Central memory CD8-positive, alpha-beta T cell (primary cell): Measurements from ENCODE around the gene ADCY10.

Source experiments
- ATAC-seq: fragments of 150-1000 bp; cut with Tn5 transposase; replicated peaks from 2 replicates; pipeline ENCODE4 v1.10.0; 2022; ENCODE audit warnings: mild to moderate bottlenecking, moderate FRiP score, moderate number of reproducible peaks; ENCODE audit not compliant: poor library complexity, severe bottlenecking; ENCODE audit errors: extremely low read depth
- DNase-seq, 2 donors: peaks; one replicate each; pipeline ENCODE4 v3.0.0; 2021; ENCODE audit warnings: low spot score in 2 of 2
- H3K27ac Mint-ChIP-seq: one replicate; pipeline ENCODE4 v1.8.0; 2022; ENCODE audit warnings: low read depth, mild to moderate bottlenecking, moderate library complexity, mixed read lengths
- H3K27me3 Mint-ChIP-seq: one replicate; pipeline ENCODE4 v1.8.0; 2022; ENCODE audit warnings: mixed read lengths
- H3K36me3 Mint-ChIP-seq: one replicate; pipeline ENCODE4 v1.8.0; 2022; ENCODE audit warnings: mild to moderate bottlenecking, moderate library complexity, mixed read lengths; ENCODE audit not compliant: insufficient read depth
- H3K4me1 Mint-ChIP-seq: one replicate; pipeline ENCODE4 v1.8.0; 2022; ENCODE audit warnings: mixed read lengths
- H3K4me3 Mint-ChIP-seq: one replicate; pipeline ENCODE4 v1.8.0; 2022; ENCODE audit warnings: mild to moderate bottlenecking, moderate library complexity, mixed read lengths
- H3K9me3 Mint-ChIP-seq: one replicate; pipeline ENCODE4 v1.8.0; 2022; ENCODE audit warnings: mixed read lengths

ADCY10 gene

DNA sequence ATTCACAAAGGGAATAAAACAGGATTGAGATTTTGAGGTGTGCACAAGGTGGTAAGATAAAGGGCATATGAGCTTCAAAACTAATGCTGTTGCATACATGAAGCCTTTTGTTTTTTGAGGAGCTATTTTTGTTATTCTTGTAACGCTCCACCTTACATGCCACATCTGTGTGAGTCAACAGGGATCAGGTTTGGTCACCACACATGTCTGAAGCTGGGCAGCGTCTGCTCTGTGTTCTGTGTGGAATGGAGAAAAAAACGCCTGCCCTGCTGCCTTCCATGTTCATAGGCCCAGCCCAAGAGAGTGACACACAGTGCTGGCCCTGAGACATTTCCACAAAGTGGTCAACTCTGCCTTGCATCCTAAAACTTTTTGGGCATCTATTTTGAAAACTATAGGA, 124.4 kb downstream of the ADCY10 start:
- Mint-ChIP-seq H3K9me3 (no peaks in the 10 kb centered on the region), H3K27me3 (no peaks in the 10 kb centered on the region), H3K36me3 (peaks cover 4% of the 10 kb centered on the region), H3K4me1 (no peaks in the 10 kb centered on the region), H3K27ac (no peak overlapping the region), H3K4me3 (no peak overlapping the region)
- DNase-seq (no peak), ATAC-seq (no peak)

- DNase-seq = no peak
- Mint-ChIP-seq H3K36me3 (peaks cover 4% of the 10 kb centered on the region), H3K27ac (no peak overlapping the region), H3K9me3 (no peaks in the 10 kb centered on the region), H3K27me3 (no peaks in the 10 kb centered on the region), H3K4me1 (no peaks in the 10 kb centered on the region), H3K4me3 (no peak overlapping the region)
- no peak for ATAC-seq
These were observed 127.4 kb downstream of the ADCY10 start for GRCh38 chr1:167786502-167786901.

- Mint-ChIP-seq H3K4me3 (no peak overlapping the region), H3K4me1 (no peaks in the 10 kb centered on the region), H3K36me3 (peaks cover 4% of the 10 kb centered on the region), H3K9me3 (no peaks in the 10 kb centered on the region), H3K27me3 (no peaks in the 10 kb centered on the region), H3K27ac (no peak overlapping the region)
- no peak for ATAC-seq
- no peak for DNase-seq
These were observed 128.9 kb downstream of the ADCY10 start for GRCh38 chr1:167784876-167785550.

- no peak overlapping the region for H3K27ac Mint-ChIP-seq
- no peak for ATAC-seq
- H3K4me3 Mint-ChIP-seq = no peak overlapping the region
- H3K27me3 Mint-ChIP-seq = no peaks in the 10 kb centered on the region
- no peaks in the 10 kb centered on the region for H3K4me1 Mint-ChIP-seq
- DNase-seq = no peak
- H3K9me3 Mint-ChIP-seq = no peaks in the 10 kb centered on the region
- H3K36me3 Mint-ChIP-seq = peaks cover 2% of the 10 kb centered on the region
These were observed 131.0 kb downstream of the ADCY10 start for GRCh38 chr1:167782946-167783345.

DNA sequence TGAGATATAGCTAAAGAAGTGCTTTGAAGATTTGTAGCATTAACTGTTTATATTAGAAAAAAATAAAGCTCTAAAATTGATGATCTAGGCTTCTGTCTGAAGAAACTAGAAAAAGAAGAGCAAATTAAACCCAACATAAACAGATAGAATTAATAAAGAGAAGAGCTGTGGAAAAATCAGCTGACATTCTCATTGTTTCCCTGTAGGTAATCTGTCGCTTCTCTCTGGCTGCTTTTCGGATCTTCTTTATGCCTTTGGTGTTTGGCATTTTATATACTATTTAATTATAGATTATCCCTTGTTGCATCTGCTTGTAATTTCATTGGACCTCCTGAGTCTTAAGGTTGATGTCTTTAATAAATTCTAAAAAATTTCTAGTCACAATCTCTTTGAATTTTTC, 132.4 kb downstream of the ADCY10 start:
- peaks cover 2% of the 10 kb centered on the region for H3K36me3 Mint-ChIP-seq
- no peak overlapping the region for H3K27ac Mint-ChIP-seq

DNA sequence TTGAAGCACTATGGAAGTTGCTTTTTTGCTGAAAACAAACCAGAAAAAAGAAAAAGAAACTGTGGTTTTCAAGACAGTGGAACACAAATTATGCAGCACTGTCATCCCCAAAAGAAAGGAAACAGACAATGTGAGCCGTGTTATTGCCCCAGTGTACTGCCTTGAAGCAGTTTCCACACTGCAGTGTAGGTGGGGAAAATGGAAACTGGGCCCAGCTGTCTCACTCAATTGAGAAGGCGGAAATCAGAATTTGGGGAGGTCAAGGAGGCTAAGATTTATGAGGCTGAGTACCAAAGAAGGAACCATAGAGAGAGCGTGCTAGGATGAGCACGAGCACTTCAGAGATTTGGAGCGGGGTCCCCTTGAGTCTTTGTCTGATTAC, 136.7 kb downstream of the ADCY10 start:
- Mint-ChIP-seq H3K9me3 (no peaks in the 10 kb centered on the region), H3K27me3 (no peaks in the 10 kb centered on the region), H3K4me3 (no peak overlapping the region), H3K27ac (no peak overlapping the region), H3K4me1 (no peaks in the 10 kb centered on the region), H3K36me3 (no peaks in the 10 kb centered on the region)
- DNase-seq = no peak
- no peak for ATAC-seq

More for the DNA sequence above, 132.4 kb downstream of the ADCY10 start:
- DNase-seq (no peak), ATAC-seq (no peak)
- no peaks in the 10 kb centered on the region for H3K4me1 Mint-ChIP-seq
- no peak overlapping the region for H3K4me3 Mint-ChIP-seq
- H3K27me3 Mint-ChIP-seq = no peaks in the 10 kb centered on the region
- H3K9me3 Mint-ChIP-seq = no peaks in the 10 kb centered on the region

DNA sequence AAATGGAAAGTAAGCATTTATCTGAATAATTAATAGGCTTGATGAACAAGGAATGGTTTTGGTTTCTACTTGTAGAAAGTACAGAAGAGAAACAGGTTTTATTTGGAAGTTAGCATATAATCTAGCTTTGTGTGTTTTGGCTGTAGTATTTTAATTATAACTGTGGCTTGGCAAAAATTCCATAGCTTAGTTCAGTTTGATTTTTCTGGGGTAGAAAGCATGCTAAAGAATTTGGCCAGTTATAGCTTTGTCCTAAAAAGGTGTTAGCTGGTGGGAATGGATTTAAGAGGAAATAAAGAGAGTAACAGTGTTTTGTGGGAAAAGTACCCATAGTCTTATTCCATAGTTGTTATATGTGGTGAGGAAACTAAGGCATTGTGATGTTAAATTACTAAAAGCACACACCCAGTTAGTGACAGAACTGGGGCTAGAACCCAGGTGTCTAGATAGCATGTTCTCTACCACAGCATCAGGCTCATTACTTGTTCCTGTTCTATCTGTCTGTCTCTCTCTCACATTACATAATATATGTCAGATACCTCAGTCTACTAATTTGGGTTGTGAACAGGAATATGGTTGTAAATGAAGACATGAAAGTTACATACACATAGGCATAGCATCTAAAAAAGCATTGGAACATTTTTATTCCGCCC, 137.2 kb downstream of the ADCY10 start:
- ATAC-seq (no peak), DNase-seq (no peak)
- Mint-ChIP-seq H3K27ac (no peak overlapping the region), H3K4me3 (no peak overlapping the region), H3K27me3 (no peaks in the 10 kb centered on the region), H3K36me3 (no peaks in the 10 kb centered on the region), H3K9me3 (no peaks in the 10 kb centered on the region), H3K4me1 (no peaks in the 10 kb centered on the region)

DNA sequence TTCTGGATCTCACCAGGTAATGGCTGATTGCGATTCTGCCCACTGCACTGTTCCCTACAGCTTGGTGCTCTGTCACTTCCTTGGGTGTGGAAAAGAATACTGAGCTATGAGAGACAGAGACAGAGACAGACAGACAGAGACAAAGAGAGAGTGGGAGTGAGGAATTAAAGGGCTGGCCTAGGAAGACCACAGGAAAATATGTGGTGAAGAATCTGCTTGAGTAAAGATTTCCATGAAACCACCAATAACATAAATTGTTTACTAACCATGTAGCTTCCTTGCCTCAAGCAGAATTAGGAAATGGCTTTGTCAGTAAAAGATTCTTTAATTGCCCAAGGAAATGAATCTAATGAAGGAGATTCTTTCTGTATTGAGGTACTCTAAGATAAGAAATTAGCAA, 137.8 kb downstream of the ADCY10 start:
- Mint-ChIP-seq H3K27me3 (no peaks in the 10 kb centered on the region), H3K36me3 (no peaks in the 10 kb centered on the region), H3K9me3 (no peaks in the 10 kb centered on the region), H3K4me1 (no peaks in the 10 kb centered on the region), H3K27ac (no peak overlapping the region), H3K4me3 (no peak overlapping the region)
- ATAC-seq = no peak
- DNase-seq = no peak

- Mint-ChIP-seq H3K4me3 (no peak overlapping the region), H3K36me3 (no peaks in the 10 kb centered on the region), H3K27ac (no peak overlapping the region), H3K9me3 (no peaks in the 10 kb centered on the region), H3K4me1 (no peaks in the 10 kb centered on the region), H3K27me3 (no peaks in the 10 kb centered on the region)
- DNase-seq = no peak
- no peak for ATAC-seq
These were observed 138.8 kb downstream of the ADCY10 start for GRCh38 chr1:167775178-167775577.

GRCh38 chr1:167774710-167775109, 139.2 kb downstream of the ADCY10 start:
- Mint-ChIP-seq H3K4me3 (no peak overlapping the region), H3K4me1 (no peaks in the 10 kb centered on the region), H3K9me3 (no peaks in the 10 kb centered on the region), H3K36me3 (no peaks in the 10 kb centered on the region), H3K27ac (no peak overlapping the region), H3K27me3 (no peaks in the 10 kb centered on the region)
- ATAC-seq (no peak), DNase-seq (no peak)

DNA sequence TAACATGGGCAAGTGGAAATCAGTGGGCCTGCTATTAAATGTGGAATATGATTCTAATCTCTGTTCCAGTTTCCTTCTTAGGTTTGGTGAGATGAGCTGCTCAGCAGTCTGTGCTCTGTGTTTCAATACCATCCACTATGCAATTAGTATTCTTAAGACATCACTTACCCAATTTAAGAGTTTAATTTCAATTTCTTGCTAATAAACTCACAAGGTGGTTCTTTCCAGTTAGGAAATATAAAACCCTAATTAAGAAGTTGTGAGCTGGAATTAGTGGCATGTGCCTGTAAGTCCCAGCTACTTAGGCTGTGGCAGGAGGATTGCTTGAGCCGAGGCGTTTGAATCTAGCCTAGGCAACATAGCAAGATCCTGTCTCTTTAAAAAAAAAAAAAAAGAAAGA, 140.4 kb downstream of the ADCY10 start:
- no peak for DNase-seq
- Mint-ChIP-seq H3K9me3 (no peaks in the 10 kb centered on the region), H3K36me3 (no peaks in the 10 kb centered on the region), H3K4me3 (no peak overlapping the region), H3K27ac (no peak overlapping the region), H3K27me3 (no peaks in the 10 kb centered on the region), H3K4me1 (no peaks in the 10 kb centered on the region)
- no peak for ATAC-seq

DNA sequence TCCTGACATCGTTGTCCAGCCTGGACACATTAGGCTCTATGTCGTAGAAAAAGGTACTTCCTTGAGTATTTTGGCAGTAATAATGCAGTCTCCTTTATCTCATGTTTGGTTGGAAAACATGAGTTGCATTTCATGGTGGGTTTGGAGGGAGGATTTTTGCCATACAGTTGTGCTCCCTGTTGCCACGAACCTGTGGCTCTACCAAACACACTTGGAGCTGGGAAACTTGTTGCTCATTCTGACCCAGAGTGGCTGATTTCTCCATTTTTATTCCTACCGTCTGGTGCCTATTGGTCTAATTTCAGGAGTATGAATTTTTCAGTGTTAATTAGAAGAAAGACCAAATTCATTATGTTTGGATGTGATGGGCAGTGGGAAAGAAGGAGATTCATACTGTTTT, 141.5 kb downstream of the ADCY10 start:
- no peaks in the 10 kb centered on the region for H3K9me3 Mint-ChIP-seq
- no peaks in the 10 kb centered on the region for H3K4me1 Mint-ChIP-seq
- DNase-seq = no peak
- H3K27ac Mint-ChIP-seq = no peak overlapping the region
- H3K36me3 Mint-ChIP-seq = no peaks in the 10 kb centered on the region
- no peaks in the 10 kb centered on the region for H3K27me3 Mint-ChIP-seq
- no peak for ATAC-seq
- no peak overlapping the region for H3K4me3 Mint-ChIP-seq

DNA sequence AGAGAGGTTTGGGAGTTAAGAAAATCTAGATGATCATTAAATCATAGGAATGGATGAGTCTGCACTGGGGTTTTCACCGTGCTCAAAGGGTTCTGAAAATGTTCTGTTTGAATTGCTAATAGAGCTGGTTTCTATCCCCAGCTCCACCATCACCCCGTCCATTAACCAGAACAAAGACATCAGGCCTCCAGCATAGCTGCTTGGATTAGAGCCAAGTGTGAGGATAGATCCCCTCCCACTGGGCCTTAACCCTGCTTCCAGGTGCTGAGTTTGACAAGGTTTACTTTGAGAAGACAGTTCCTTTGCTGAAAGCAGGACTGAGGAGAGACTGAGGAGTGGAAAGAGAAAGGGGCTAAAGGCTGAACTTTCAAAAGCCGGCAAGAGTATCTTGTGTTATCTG, 143.8 kb downstream of the ADCY10 start:
- Mint-ChIP-seq H3K4me1 (no peaks in the 10 kb centered on the region), H3K4me3 (no peak overlapping the region), H3K36me3 (no peaks in the 10 kb centered on the region), H3K27me3 (no peaks in the 10 kb centered on the region), H3K9me3 (no peaks in the 10 kb centered on the region), H3K27ac (no peak overlapping the region)
- no peak for DNase-seq
- ATAC-seq = no peak
